K562 (cell line): ENCODE data around the gene SH3GLB2. TPM values are rescaled to one million over a fixed set of nuclear protein-coding genes. Genes with fewer than 3 reads are reported as not detected.
A peak's percentile ranks its signal among the peaks of the same experiment; 100 is the strongest.

Source experiments
- ATAC-seq: fragments of 200-7000 bp; cut with Tn5 transposase; 3 replicates; pipeline ENCODE4 v1.9.1; 2020; ENCODE audit warnings: moderate library complexity
- BruUV-seq: library from RNA; stranded (reverse); fragments of 400-500 nt; replicated peaks from 2 replicates; lab custom pipeline; 2021; lab: Mats Ljungman, UMichigan
- CTCF ChIA-PET: fragments of 300-600 bp; formaldehyde crosslinking; extraction: SDS; loops from one replicate; lab custom pipeline; 2021; ENCODE audit warnings: low intra/inter-chr PET ratio; lab: Yijun Ruan, JAX
- POLR2A ChIA-PET: fragments of 300-600, 350-650 bp; sonication (Branson Sonifier 250); formaldehyde crosslinking; extraction: SDS; loops from one replicate; lab custom pipeline; 2021; ENCODE audit warnings: antibody characterized with exemption, inconsistent platforms; lab: Yijun Ruan, JAX
- DNase-seq, 4 experiments: peaks; one replicate each; pipeline versions ENCODE4 v3.0.0 to v3.0.0-alpha.2; 2011 to 2018; ENCODE audit warnings: low spot score in 3 of 4, mixed read lengths in 3 of 4; ENCODE audit errors: extremely low read depth in 1 of 4
- FAIRE-seq: peaks from 2 replicates; lab custom pipeline; 2011; peaks lifted over from hg19 to GRCh38; lab: Jason Lieb, UNC
- H2AFZ ChIP-seq: 2 replicates; pipeline ENCODE4 v1.6.0; 2011; ENCODE audit warnings: low read depth, low read length, control low read depth, inconsistent platforms
- H3K27ac ChIP-seq: fragments of 200-600 bp; 3 replicates; pipeline ENCODE4 v1.8.0; 2011; ENCODE audit warnings: low read depth, mild to moderate bottlenecking, control low read depth, inconsistent platforms, low read length, moderate library complexity, mixed read lengths; ENCODE audit errors: extremely low read depth
- H3K27me3 ChIP-seq, 2 experiments: fragments of 300-600 bp in 1 of 2; 2 replicates in 1 of 2; 3 replicates in 1 of 2; pipeline versions ENCODE4 v1.6.0 to v1.8.0; 2011; ENCODE audit warnings: inconsistent platforms in 2 of 2, low read length in 2 of 2, mild to moderate bottlenecking in 1 of 2, mixed read lengths in 1 of 2, moderate library complexity in 1 of 2; ENCODE audit not compliant: control insufficient read depth in 2 of 2, insufficient read depth in 2 of 2
- H3K36me3 ChIP-seq: fragments of 300-600 bp; 3 replicates; pipeline ENCODE4 v1.8.0; 2011; ENCODE audit warnings: mild to moderate bottlenecking, low read length, inconsistent platforms; ENCODE audit not compliant: control insufficient read depth, insufficient read depth
- H3K4me1 ChIP-seq, 2 experiments: fragments of 200-600 bp in 1 of 2; replicated peaks in 1 of 2; 2 replicates in 1 of 2; 3 replicates in 1 of 2; pipeline versions ENCODE4 v1.5.1 to v1.8.0; 2011; ENCODE audit warnings: inconsistent platforms in 2 of 2, low read length in 2 of 2, mild to moderate bottlenecking in 1 of 2, mixed read lengths in 1 of 2, moderate library complexity in 1 of 2; ENCODE audit not compliant: control insufficient read depth in 2 of 2, insufficient read depth in 2 of 2
- H3K4me2 ChIP-seq: 2 replicates; pipeline ENCODE4 v1.6.1; 2011; ENCODE audit warnings: low read length, control low read depth, inconsistent platforms, mixed read lengths; ENCODE audit not compliant: insufficient read depth
- H3K4me3 ChIP-seq: fragments of 200-600 bp; sonication (generic), shearing (Covaris generic); 2 replicates; pipeline ENCODE4 v1.5.1; 2016; ENCODE audit warnings: control low read depth, inconsistent platforms
- H3K79me2 ChIP-seq: fragments of 200-600 bp; 3 replicates; pipeline ENCODE4 v1.8.0; 2011; ENCODE audit warnings: low read length, inconsistent platforms; ENCODE audit not compliant: control insufficient read depth, insufficient read depth
- H3K9ac ChIP-seq, 2 experiments: 2 replicates each; pipeline versions ENCODE4 v1.6.0 to v1.6.1; 2011; ENCODE audit warnings: low read depth in 2 of 2, low read length in 2 of 2, control low read depth in 1 of 2, inconsistent platforms in 1 of 2, mild to moderate bottlenecking in 1 of 2, mixed read lengths in 1 of 2; ENCODE audit not compliant: insufficient read depth in 1 of 2
- H3K9me1 ChIP-seq: one replicate; pipeline ENCODE4 v1.6.0; 2011; ENCODE audit warnings: inconsistent platforms, mild to moderate bottlenecking, low read length, moderate library complexity; ENCODE audit not compliant: control insufficient read depth, insufficient read depth
- H3K9me3 ChIP-seq: replicated peaks from 2 replicates; pipeline ENCODE4 v1.5.1; 2011; ENCODE audit warnings: low read depth, low read length, inconsistent platforms; ENCODE audit not compliant: control insufficient read depth, insufficient read depth
- H4K20me1 ChIP-seq: replicated peaks from 2 replicates; pipeline ENCODE4 v1.6.1; 2011; ENCODE audit warnings: low read length, inconsistent platforms, mixed read lengths; ENCODE audit not compliant: control insufficient read depth, insufficient read depth
- CBX5 ChIP-seq: IDR thresholded peaks from 2 replicates; pipeline ENCODE4 v1.6.1; 2014; ENCODE audit warnings: low read depth, borderline replicate concordance
- CEBPB ChIP-seq: fragments of 450-650 bp; IDR thresholded peaks from 2 replicates; pipeline ENCODE4 v1.6.1; 2016; ENCODE audit warnings: missing genetic modification characterization, missing compliant biosample characterization
- HNRNPL ChIP-seq: fragments of 200-400 bp; formaldehyde crosslinking; IDR thresholded peaks from 2 replicates; pipeline ENCODE4 v1.6.1; 2017; ENCODE audit warnings: low read depth, mild to moderate bottlenecking, low read length
- POU5F1 ChIP-seq: fragments of 150-350 bp; IDR thresholded peaks from 2 replicates; pipeline ENCODE4 v1.6.1; 2014; ENCODE audit warnings: borderline replicate concordance, low read length, low read depth, mild to moderate bottlenecking; ENCODE audit not compliant: partially characterized antibody
- RUNX1 ChIP-seq: sonication (generic); IDR thresholded peaks from 2 replicates; pipeline ENCODE4 v1.6.1; 2016; ENCODE audit warnings: antibody characterized with exemption, low read depth
- SP2 ChIP-seq: IDR thresholded peaks from 2 replicates; pipeline ENCODE4 v1.6.1; 2011; ENCODE audit warnings: mild to moderate bottlenecking, low read depth, low read length, moderate library complexity; ENCODE audit not compliant: poor library complexity, severe bottlenecking; ENCODE audit errors: extremely low read depth
- THAP12 ChIP-seq: fragments of 250-450 bp; sonication (Bioruptor Pico); IDR thresholded peaks from 2 replicates; pipeline ENCODE4 v1.9.0; 2021; ENCODE audit warnings: mild to moderate bottlenecking, inconsistent platforms
- ZBTB7A ChIP-seq: IDR thresholded peaks from 2 replicates; pipeline ENCODE4 v1.6.1; 2011; ENCODE audit warnings: low read depth, mild to moderate bottlenecking, low read length, moderate library complexity, borderline replicate concordance; ENCODE audit not compliant: control insufficient read depth
- ZNF23 ChIP-seq: fragments of 250-450 bp; sonication (Bioruptor Pico); IDR thresholded peaks from 2 replicates; pipeline ENCODE4 v1.4.0; 2020; ENCODE audit warnings: mild to moderate bottlenecking
- ZNF444 ChIP-seq: fragments of 250-450 bp; sonication (Bioruptor Pico); IDR thresholded peaks from 2 replicates; pipeline ENCODE4 v1.4.0; 2020; ENCODE audit warnings: mild to moderate bottlenecking, moderate library complexity
- ZNF655 ChIP-seq: fragments of 250-450 bp; sonication (Bioruptor Pico); IDR thresholded peaks from 2 replicates; pipeline ENCODE4 v1.5.0; 2021
- WGBS: fragments of 100-300 bp; shearing (Covaris generic); methylation state at CpG from one replicate; pipeline ENCODE4 v1.1.6; 2016; ENCODE audit warnings: low coverage, mixed read lengths; ENCODE audit not compliant: insufficient coverage; ENCODE audit errors: missing lambda C conversion rate; 5-methylcytosine and 5-hydroxymethylcytosine counted together
- in situ Hi-C: fragments of 300-500 bp; cut with MboI; formaldehyde crosslinking; loops from 4 replicates; pipeline ENCODE4 v1.15.0; 2018; ENCODE audit warnings: inconsistent platforms, mixed read lengths
- intact Hi-C: fragments of 100-400 bp; cut with micrococcal nuclease; formaldehyde crosslinking; loops from 2 replicates; pipeline ENCODE4 v1.14.2; 2022
- polyA plus RNA-seq, 8 experiments: library from polyadenylated mRNA; depleted of rRNA in 4 of 8; stranded (reverse) in 5 of 8; unstranded in 3 of 8; fragments of >200 nt; fragmentation: Nextera tagmentation in 2 of 8; fragmentation: Illumina TruSeq in 1 of 8; extraction: Ambion mirVana in 2 of 8; extraction: Trizol in 1 of 8; gene quantifications; 2 replicates each; pipeline versions ENCODE4 v1.2.1 to v1.2.3, GENCODE V29; 2011 to 2014; ENCODE audit warnings: inconsistent platforms in 1 of 8, missing spikeins in 1 of 8
- total RNA-seq, 7 experiments: library from RNA; depleted of rRNA in 6 of 7; stranded (reverse); fragments of >200 nt in 6 of 7; fragmentation: Illumina TruSeq in 2 of 7; extraction: Trizol in 2 of 7; gene quantifications; 2 replicates each; pipeline versions ENCODE4 v1.2.1 to v1.2.3, GENCODE V29; 2011 to 2021; ENCODE audit warnings: low replicate concordance in 1 of 7
- TF ChIP-seq, protein P1 (sequence below), 2 experiments: IDR thresholded peaks; 2 replicates each; pipeline ENCODE4 v1.6.1; 2012; ENCODE audit warnings: improper control_type of control experiment in 2 of 2, low read depth in 2 of 2, low read length in 2 of 2, borderline replicate concordance in 1 of 2
- TF ChIP-seq, protein P2 (sequence below): sonication (generic); formaldehyde crosslinking; IDR thresholded peaks from 2 replicates; pipeline ENCODE4 v1.8.0; 2023; ENCODE audit warnings: mild to moderate bottlenecking, missing genetic modification reagents

Gene SH3GLB2
- total and polyA plus RNA-seq, 9 of the 15 experiments (the other 6 are each of a cell fraction or from before 2014, with no cell fraction given), result 0.20 to 118 (median 58.8) TPM

DNA sequence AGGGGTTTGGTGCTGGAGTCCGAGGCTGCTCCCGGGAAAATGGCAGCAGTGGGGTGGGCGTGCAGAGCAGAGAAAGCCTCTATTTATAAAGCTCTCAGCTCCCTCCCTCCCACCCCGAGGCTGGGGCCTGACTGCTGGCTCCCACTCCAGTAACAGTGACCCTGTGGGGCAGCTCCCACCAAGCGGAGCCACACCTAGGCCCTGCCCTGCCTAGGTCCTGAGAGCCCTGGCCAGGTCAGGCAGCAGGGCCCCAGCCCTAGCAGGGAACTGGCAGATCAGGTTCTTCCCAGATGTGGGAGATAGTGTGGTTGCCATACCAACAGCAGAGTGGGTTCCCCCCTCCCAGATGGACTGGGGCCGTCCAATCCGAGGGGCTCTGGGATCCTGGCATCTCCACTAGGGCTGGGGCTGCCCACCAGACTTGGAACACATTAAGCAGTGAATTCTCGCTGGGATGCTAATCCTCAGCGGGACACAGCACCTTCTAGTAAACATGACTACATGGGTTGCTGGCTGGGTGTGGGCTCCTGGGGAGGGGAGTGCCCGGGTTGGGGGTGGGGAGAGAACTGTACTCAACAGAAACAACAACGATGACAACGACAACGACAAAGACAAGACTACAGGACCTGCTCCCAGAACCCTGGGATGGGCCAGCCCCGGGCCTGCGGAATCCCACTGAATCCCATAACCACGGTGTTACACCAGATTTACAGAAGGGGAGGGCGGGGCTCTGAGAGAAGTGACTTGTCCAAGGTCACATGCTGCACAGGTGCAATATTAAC is 1.5 kb downstream of the SH3GLB2 start:
- in situ Hi-C loops, result no loop called here
- ChIA-PET POLR2A (no interaction called here), CTCF (no interaction called here)
- peak overlapping the region; percentile 89 for H3K4me2 ChIP-seq
- no peak overlapping the region for H2AFZ ChIP-seq
- TSS peak; percentile 68 for BruUV-seq
- peaks cover 57% of the 10 kb centered on the region for H3K79me2 ChIP-seq
- H3K4me3 ChIP-seq, result peak overlapping the region; percentile 56
- intact Hi-C loops, result loop anchor here (5.0 kb wide), 1 partner anchor 86 kb away; the partner anchor contains the start of genes CRAT and PTPA
- H3K9ac ChIP-seq, result peak overlapping the region; percentile 64 to 99
- FAIRE-seq (no peak), ATAC-seq (peak; percentile 8), DNase-seq (peak in 2 of 4 experiments; percentile 29 to 55)
- H3K9me1 ChIP-seq, result peaks cover 8% of the 10 kb centered on the region
- 20% methylated on average over 16 of the region's 17 CpGs for WGBS
- peak overlapping the region; percentile 68 for H3K27ac ChIP-seq
- peaks cover 50 to 77% of the 10 kb centered on the region in 2 experiments for H3K4me1 ChIP-seq
- H3K27me3 ChIP-seq, result no peaks in the 10 kb centered on the region
- H3K9me3 ChIP-seq, result no peaks in the 10 kb centered on the region
- H3K36me3 ChIP-seq, result peaks cover 12% of the 10 kb centered on the region; the same call in 1 of the 3 replicates
- no peaks in the 10 kb centered on the region for H4K20me1 ChIP-seq
- TF ChIP-seq RUNX1 (no peak), ZNF444 (CRISPR knock-in tag) (no peak), THAP12 (CRISPR knock-in tag) (no peak), CEBPB (tag) (no peak), ZNF23 (no peak), ZNF655 (CRISPR knock-in tag) (no peak), POU5F1 (no peak), HNRNPL (no peak), SP2 (no peak), ZBTB7A (no peak), CBX5 (no peak)
- TF ChIP-seq, protein P1, sequence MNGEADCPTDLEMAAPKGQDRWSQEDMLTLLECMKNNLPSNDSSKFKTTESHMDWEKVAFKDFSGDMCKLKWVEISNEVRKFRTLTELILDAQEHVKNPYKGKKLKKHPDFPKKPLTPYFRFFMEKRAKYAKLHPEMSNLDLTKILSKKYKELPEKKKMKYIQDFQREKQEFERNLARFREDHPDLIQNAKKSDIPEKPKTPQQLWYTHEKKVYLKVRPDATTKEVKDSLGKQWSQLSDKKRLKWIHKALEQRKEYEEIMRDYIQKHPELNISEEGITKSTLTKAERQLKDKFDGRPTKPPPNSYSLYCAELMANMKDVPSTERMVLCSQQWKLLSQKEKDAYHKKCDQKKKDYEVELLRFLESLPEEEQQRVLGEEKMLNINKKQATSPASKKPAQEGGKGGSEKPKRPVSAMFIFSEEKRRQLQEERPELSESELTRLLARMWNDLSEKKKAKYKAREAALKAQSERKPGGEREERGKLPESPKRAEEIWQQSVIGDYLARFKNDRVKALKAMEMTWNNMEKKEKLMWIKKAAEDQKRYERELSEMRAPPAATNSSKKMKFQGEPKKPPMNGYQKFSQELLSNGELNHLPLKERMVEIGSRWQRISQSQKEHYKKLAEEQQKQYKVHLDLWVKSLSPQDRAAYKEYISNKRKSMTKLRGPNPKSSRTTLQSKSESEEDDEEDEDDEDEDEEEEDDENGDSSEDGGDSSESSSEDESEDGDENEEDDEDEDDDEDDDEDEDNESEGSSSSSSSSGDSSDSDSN (IDR thresholded peaks at IDR 0.05; ENCODE audit: borderline replicate concordance in 1 of 2, low read depth in 2 of 2, low read length in 2 of 2), result no peak
- TF ChIP-seq, protein P2, sequence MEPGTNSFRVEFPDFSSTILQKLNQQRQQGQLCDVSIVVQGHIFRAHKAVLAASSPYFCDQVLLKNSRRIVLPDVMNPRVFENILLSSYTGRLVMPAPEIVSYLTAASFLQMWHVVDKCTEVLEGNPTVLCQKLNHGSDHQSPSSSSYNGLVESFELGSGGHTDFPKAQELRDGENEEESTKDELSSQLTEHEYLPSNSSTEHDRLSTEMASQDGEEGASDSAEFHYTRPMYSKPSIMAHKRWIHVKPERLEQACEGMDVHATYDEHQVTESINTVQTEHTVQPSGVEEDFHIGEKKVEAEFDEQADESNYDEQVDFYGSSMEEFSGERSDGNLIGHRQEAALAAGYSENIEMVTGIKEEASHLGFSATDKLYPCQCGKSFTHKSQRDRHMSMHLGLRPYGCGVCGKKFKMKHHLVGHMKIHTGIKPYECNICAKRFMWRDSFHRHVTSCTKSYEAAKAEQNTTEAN (CRISPR knock-in tag), result no peak
